ENCODE results near the gene RNF8. TPM values are rescaled to one million over a fixed set of nuclear protein-coding genes. Genes with fewer than 3 reads are reported as not detected.

RNF8 gene
- total RNA-seq, 4 donors from 2014 or later: 5.9 to 42.6 (median 19.1) TPM

DNA sequence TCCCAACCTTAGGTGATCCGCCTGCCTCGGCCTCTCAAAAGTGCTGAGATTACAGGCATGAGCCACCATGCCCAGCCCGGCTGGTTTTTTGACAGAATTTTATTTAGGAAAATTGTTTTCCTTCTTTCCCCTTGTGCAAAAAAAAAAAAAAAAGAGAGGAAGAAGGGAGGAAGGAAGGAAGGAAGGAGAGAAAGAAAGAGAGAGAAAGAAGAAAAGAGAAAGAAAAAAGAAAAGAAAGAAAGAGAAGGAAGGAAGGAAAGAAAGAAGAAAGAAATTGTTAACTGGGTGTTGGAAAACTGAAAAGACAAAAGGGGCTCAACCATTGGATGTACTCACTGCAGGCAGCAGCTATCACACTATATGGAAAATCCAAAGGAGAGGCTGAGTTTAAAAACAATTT lies 1.4 kb upstream of the RNF8 start:
- Histone ChIP-seq H3K36me3 (no peaks in the 10 kb centered on the region), H3K27ac (no peak overlapping the region), H3K27me3 (no peaks in the 10 kb centered on the region), H3K9me3 (no peaks in the 10 kb centered on the region), H3K4me3 (no peak overlapping the region), H3K4me1 (no peaks in the 10 kb centered on the region)
- TF ChIP-seq CTCF (IDR thresholded peaks at IDR 0.05) (no peak), POLR2A (IDR thresholded peaks at IDR 0.05) (no peak)
- no peak for DNase-seq
- intact Hi-C loops (cut with DNase I; ENCODE audit: low total_unique reads): no loop called here

DNA sequence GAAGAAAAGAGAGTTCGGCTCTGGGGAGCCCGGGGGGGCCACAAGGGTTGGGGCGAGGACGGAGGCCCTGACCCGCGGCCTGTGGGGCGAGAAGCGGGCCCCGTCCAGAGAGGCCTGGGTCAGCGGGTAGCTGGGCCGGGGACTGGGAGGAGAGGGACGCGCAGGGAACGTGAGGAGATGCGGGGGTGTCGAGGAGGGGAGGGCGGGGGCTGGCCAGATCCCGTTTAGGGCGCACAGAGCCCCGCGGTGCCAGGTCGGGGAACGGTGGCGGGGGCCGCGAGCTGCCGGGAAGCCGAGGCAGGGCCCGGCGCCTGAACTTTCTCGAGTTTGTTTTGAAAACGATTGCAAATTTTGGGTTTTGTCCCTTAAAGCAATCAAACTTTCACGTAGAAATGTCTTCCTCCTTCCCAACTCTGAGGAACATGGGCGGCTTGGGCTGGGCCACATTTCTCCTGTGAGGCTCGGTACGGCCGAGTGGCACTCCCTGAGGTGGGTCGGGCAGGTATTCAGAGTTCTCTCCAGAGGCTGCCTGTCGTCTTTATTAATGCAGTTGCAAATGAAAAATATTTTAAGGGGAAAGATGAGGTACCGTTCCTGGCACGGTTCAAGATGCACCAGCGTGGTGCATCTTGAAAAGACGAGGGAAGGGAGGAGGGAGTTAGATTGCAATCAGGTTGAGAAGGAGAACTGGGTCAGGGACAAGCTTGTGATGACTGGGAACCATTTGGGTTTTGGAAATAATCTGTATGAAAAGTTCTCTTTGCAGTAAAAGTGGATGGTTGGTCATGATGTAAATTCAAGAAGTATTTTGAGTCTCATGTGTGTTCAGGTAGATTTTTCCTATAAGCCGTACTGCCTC lies 972 bp downstream of the RNF8 start:
- peak; percentile 34 for DNase-seq
- H3K9me3 ChIP-seq: no peaks in the 10 kb centered on the region

DNA sequence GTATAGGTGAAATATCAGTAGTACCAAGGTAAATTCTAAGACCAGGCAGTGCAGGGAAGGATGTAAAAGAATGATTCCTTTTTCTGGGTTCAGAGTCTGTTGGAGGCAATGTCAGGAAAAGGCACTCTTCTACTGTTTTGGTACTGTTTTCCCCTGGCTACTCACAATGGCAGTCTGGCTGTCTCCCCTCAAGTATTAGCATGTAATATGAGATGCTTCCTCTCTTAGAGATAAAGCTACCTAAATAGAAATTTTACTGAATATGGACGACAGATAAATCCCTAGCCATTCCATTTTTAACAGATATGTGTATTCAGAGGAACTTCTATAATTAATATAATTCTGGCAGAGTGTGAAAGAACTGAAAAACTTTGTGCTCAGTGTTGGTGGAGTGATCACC lies 3.5 kb downstream of the RNF8 start:
- no peaks in the 10 kb centered on the region for H3K36me3 ChIP-seq

More for the DNA sequence above, 972 bp downstream of the RNF8 start:
- Histone ChIP-seq H3K27ac (peak overlapping the region; percentile 70 to 71), H3K4me3 (peak overlapping the region; percentile 73 to 93), H3K36me3 (no peaks in the 10 kb centered on the region), H3K27me3 (no peaks in the 10 kb centered on the region), H3K4me1 (no peaks in the 10 kb centered on the region)
- no peak for TF ChIP-seq CTCF (IDR thresholded peaks at IDR 0.05)
- intact Hi-C loops (cut with DNase I; ENCODE audit: low total_unique reads): no loop called here

GRCh38 chr6:37357860-37358259 lies 4.1 kb downstream of the RNF8 start:
- intact Hi-C loops (cut with DNase I; ENCODE audit: low total_unique reads): no loop called here
- Histone ChIP-seq H3K4me3 (no peak overlapping the region), H3K27me3 (no peaks in the 10 kb centered on the region), H3K36me3 (no peaks in the 10 kb centered on the region), H3K9me3 (no peaks in the 10 kb centered on the region), H3K4me1 (no peaks in the 10 kb centered on the region), H3K27ac (no peak overlapping the region)
- no peak for TF ChIP-seq POLR2A (IDR thresholded peaks at IDR 0.05)
- no peak for TF ChIP-seq CTCF (IDR thresholded peaks at IDR 0.05)
- DNase-seq: no peak

More for the DNA sequence above, 3.5 kb downstream of the RNF8 start:
- H3K27ac ChIP-seq: no peak overlapping the region
- H3K4me1 ChIP-seq: no peaks in the 10 kb centered on the region
- H3K27me3 ChIP-seq: no peaks in the 10 kb centered on the region
- no peak for DNase-seq
- no peaks in the 10 kb centered on the region for H3K9me3 ChIP-seq
- intact Hi-C loops (cut with DNase I; ENCODE audit: low total_unique reads): no loop called here
- TF ChIP-seq POLR2A (IDR thresholded peaks at IDR 0.05): no peak
- TF ChIP-seq CTCF (IDR thresholded peaks at IDR 0.05): no peak
- H3K4me3 ChIP-seq: no peak overlapping the region

DNA sequence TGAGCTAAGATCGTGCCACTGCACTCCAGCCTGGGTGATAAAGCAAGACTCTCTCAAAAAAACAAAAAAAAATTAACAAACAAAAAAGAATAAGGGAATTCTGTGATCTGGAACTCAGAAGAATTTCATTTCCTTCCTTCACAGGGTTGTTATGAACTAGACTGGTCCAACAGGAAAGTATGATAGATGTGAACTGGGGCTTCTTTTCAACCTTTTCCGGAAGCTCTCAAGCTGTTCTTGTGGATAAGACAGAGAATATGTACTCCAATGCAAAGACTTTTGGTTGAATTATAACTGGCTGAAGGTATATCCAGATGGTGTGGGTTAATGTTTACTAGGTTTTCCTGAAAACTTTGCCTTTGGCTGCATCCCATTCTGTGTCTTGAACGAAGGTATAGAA lies 5.3 kb downstream of the RNF8 start:
- Histone ChIP-seq H3K27me3 (no peaks in the 10 kb centered on the region), H3K27ac (no peak overlapping the region), H3K4me3 (no peak overlapping the region), H3K9me3 (no peaks in the 10 kb centered on the region), H3K36me3 (no peaks in the 10 kb centered on the region), H3K4me1 (no peaks in the 10 kb centered on the region)
- no peak for DNase-seq
- TF ChIP-seq CTCF (IDR thresholded peaks at IDR 0.05) (no peak), POLR2A (IDR thresholded peaks at IDR 0.05) (no peak)
- intact Hi-C loops (cut with DNase I; ENCODE audit: low total_unique reads): no loop called here
